OCI-LY3 (cell line): ENCODE results near the gene LTA.

Source experiments
- H2AFZ ChIP-seq: fragments of 200-600, 300-600 bp; shearing (Covaris generic); 2 replicates; pipeline ENCODE4 v1.6.0; 2014; ENCODE audit warnings: antibody characterized with exemption, low read depth, low read length
- H3K27ac ChIP-seq: fragments of 200-600, 300-600 bp; sonication (generic); 2 replicates; pipeline ENCODE4 v1.5.1; 2014; ENCODE audit warnings: mild to moderate bottlenecking, low read length, moderate library complexity, mixed read lengths
- H3K27me3 ChIP-seq: fragments of 200-600, 300-600 bp; sonication (generic); 2 replicates; pipeline ENCODE4 v1.6.1; 2014; ENCODE audit warnings: low read depth, low read length, mixed read lengths
- H3K36me3 ChIP-seq: fragments of 200-600, 300-600 bp; sonication (generic); replicated peaks from 2 replicates; pipeline ENCODE3; 2014; ENCODE audit warnings: low read depth, low read length, mixed read lengths
- H3K4me1 ChIP-seq: fragments of 300-600, 200-600 bp; sonication (generic); 2 replicates; pipeline ENCODE4 v1.6.1; 2014; ENCODE audit warnings: low read length, mixed read lengths
- H3K4me2 ChIP-seq: fragments of 200-600, 300-600 bp; sonication (generic); 2 replicates; pipeline ENCODE4 v1.6.1; 2014; ENCODE audit warnings: low read length, mixed read lengths
- H3K4me3 ChIP-seq: fragments of 300-600, 200-600 bp; sonication (generic); 2 replicates; pipeline ENCODE4 v1.5.1; 2014; ENCODE audit warnings: antibody characterized with exemption, mild to moderate bottlenecking, low read length, moderate library complexity
- H3K79me2 ChIP-seq: fragments of 300-600, 200-600 bp; shearing (Covaris generic); 2 replicates; pipeline ENCODE4 v1.6.1; 2014; ENCODE audit warnings: mild to moderate bottlenecking, low read length, mixed read lengths
- H3K9ac ChIP-seq: fragments of 300-600, 200-600 bp; shearing (Covaris generic); 2 replicates; pipeline ENCODE4 v1.6.0; 2014; ENCODE audit warnings: mild to moderate bottlenecking, low read length, moderate library complexity
- H3K9me3 ChIP-seq: fragments of 200-600, 300-600 bp; shearing (Covaris generic); 2 replicates; pipeline ENCODE4 v1.6.1; 2014; ENCODE audit warnings: low read length, mixed read lengths; ENCODE audit not compliant: insufficient read depth
- H4K20me1 ChIP-seq: fragments of 200-600, 300-600 bp; sonication (generic); 2 replicates; pipeline ENCODE4 v1.6.1; 2016; ENCODE audit warnings: low read length, mixed read lengths; ENCODE audit not compliant: insufficient read depth
- EZH2phosphoT487 ChIP-seq: fragments of 200-600 bp; shearing (Covaris generic); IDR thresholded peaks from 2 replicates; pipeline ENCODE4 v1.6.1; 2018; ENCODE audit warnings: antibody characterized with exemption, mixed run types, low read depth
- TF ChIP-seq, protein P1 (sequence below): fragments of 200-600, 300-600 bp; sonication (generic); IDR thresholded peaks from 2 replicates; pipeline ENCODE4 v1.5.1; 2014; ENCODE audit warnings: antibody characterized with exemption, low read length, low read depth

LTA gene

DNA sequence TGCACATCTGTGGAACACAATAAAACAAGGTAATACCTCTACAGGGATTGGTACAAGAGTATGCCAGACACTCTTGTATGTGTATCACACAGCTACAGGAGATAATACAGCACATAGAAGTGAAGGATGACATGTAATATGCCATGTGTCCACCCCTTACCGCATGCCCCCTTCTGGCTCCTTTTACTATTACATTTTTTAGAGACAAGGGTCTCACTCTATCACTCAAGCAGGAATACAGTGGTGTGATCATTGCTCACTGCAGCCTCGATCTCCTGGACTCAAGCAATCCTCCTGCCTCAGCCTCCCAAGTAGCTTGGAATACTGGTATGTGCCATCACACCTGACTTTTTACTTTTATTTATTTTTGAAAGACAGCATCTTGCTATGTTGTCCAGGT is 24.9 kb downstream of the LTA start:
- H2AFZ ChIP-seq = no peak overlapping the region
- no peaks in the 10 kb centered on the region for H3K36me3 ChIP-seq
- no peaks in the 10 kb centered on the region for H3K4me1 ChIP-seq
- no peaks in the 10 kb centered on the region for H3K27me3 ChIP-seq
- H3K9me3 ChIP-seq = no peaks in the 10 kb centered on the region
- TF ChIP-seq, protein P1, sequence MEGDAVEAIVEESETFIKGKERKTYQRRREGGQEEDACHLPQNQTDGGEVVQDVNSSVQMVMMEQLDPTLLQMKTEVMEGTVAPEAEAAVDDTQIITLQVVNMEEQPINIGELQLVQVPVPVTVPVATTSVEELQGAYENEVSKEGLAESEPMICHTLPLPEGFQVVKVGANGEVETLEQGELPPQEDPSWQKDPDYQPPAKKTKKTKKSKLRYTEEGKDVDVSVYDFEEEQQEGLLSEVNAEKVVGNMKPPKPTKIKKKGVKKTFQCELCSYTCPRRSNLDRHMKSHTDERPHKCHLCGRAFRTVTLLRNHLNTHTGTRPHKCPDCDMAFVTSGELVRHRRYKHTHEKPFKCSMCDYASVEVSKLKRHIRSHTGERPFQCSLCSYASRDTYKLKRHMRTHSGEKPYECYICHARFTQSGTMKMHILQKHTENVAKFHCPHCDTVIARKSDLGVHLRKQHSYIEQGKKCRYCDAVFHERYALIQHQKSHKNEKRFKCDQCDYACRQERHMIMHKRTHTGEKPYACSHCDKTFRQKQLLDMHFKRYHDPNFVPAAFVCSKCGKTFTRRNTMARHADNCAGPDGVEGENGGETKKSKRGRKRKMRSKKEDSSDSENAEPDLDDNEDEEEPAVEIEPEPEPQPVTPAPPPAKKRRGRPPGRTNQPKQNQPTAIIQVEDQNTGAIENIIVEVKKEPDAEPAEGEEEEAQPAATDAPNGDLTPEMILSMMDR = peak; percentile 40
- no peak for TF ChIP-seq EZH2phosphoT487
- no peaks in the 10 kb centered on the region for H3K79me2 ChIP-seq
- no peak overlapping the region for H3K4me3 ChIP-seq
- H3K9ac ChIP-seq = no peak overlapping the region
- no peaks in the 10 kb centered on the region for H4K20me1 ChIP-seq
- H3K4me2 ChIP-seq = no peak overlapping the region
- no peak overlapping the region for H3K27ac ChIP-seq

DNA sequence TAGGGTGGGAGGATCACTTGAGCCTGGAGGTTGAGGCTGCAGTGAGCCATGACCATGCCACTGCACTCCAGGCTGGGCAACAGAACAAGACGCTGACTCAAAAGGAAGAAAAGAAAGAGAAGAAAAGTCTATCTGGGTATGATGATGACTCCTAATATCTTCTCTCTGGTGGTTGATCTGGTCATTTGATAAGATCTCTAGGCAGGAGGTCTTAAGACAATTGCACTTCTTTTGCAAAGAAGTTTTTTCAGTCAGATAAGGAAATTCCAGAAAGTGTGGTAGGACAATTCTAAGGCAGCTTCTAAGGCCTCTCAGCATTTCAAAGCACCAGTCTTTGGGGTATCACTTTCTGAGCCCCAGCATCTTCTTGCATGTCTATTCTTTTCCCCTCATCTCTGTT is 35.2 kb downstream of the LTA start:
- Histone ChIP-seq H3K4me1 (no peaks in the 10 kb centered on the region), H3K9ac (no peak overlapping the region), H3K4me3 (no peak overlapping the region), H2AFZ (no peak overlapping the region), H3K27ac (no peak overlapping the region), H3K27me3 (no peaks in the 10 kb centered on the region), H4K20me1 (no peaks in the 10 kb centered on the region), H3K36me3 (no peaks in the 10 kb centered on the region), H3K4me2 (no peak overlapping the region), H3K9me3 (no peaks in the 10 kb centered on the region), H3K79me2 (no peaks in the 10 kb centered on the region)
- TF ChIP-seq EZH2phosphoT487 = no peak
- TF ChIP-seq, protein P1 = no peak

DNA sequence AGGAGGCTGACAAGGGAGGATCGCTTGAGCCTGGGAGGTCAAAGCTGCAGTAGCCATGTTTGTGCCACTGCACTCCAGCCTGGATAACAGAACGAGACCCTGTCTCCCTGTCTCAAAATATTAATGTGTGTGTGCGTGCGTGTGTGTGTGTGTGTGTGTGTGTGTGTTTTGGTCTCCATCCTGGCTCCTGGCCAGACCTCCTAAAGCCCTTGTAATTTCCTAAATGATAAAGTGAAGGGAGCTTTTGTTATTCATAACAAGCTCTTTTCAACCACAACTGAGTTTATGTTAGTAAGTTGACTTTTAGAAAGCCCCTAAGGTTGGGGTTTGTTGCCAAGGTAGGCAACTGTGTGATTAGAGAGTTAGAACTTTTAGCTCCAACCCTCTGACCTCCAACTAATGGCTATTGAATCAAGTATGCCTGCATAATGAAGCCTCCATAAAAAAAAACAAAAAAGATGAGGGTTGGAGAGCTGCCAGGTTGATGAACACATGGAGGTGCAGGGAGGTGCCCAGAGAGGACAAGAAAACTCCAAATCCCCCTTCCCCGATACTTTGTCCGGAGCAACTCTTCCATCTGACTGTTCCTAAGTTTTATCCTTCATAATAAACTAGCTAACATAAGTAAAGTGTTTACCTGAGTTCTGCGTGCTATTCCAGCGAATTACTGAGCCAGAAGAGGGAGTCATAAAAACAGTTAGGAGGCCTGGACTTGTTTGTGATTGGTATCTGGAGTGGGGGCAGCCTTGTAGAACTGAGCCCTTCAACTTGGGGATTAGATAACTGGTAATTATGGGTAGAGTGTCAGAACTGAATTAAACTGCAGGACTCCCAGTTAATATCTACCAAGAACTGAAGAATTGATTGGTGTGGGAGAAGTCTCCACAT is 37.7 kb downstream of the LTA start:
- Histone ChIP-seq H3K27me3 (no peaks in the 10 kb centered on the region), H4K20me1 (no peaks in the 10 kb centered on the region), H2AFZ (no peak overlapping the region), H3K4me3 (no peak overlapping the region), H3K9me3 (no peaks in the 10 kb centered on the region), H3K4me1 (peaks cover 8% of the 10 kb centered on the region), H3K27ac (no peak overlapping the region), H3K4me2 (no peak overlapping the region), H3K79me2 (no peaks in the 10 kb centered on the region), H3K9ac (no peak overlapping the region), H3K36me3 (no peaks in the 10 kb centered on the region)
- TF ChIP-seq, protein P1 = no peak
- no peak for TF ChIP-seq EZH2phosphoT487

DNA sequence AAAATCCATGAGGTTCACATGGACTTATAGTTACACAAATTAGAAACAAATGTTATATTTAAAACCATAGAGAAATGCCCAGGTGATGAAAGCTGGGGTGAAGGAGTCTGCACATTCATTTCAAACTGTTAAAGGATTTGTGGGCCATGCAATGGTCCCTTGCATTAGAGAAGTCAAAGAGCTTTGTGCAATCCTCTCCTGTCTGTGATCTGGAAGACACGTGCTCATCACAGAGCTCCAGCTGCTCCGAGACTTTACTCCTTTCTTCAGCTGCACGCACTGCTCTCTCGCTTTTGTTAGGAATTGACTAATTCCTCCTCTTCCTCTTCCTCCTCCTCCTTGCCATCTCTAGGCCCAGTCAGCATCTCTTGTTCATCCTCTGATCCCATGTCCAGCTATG is 38.9 kb downstream of the LTA start:
- no peak for TF ChIP-seq EZH2phosphoT487
- TF ChIP-seq, protein P1 = no peak
- Histone ChIP-seq H3K4me1 (peaks cover 15% of the 10 kb centered on the region), H3K4me2 (no peak overlapping the region)

More for the DNA sequence above, 38.9 kb downstream of the LTA start:
- Histone ChIP-seq H3K9ac (no peak overlapping the region), H2AFZ (no peak overlapping the region), H3K27ac (no peak overlapping the region), H4K20me1 (no peaks in the 10 kb centered on the region), H3K9me3 (no peaks in the 10 kb centered on the region), H3K36me3 (no peaks in the 10 kb centered on the region), H3K4me3 (no peak overlapping the region), H3K79me2 (no peaks in the 10 kb centered on the region), H3K27me3 (no peaks in the 10 kb centered on the region)
